Type B pancreatic cell (in vitro differentiated cells): ENCODE results near the gene LDLR. TPM values are rescaled to one million over a fixed set of nuclear protein-coding genes. Genes with fewer than 3 reads are reported as not detected.

ENCODE experiments used
- DNase-seq: peaks from one replicate; pipeline ENCODE4 v3.0.0; 2021; ENCODE audit warnings: mixed read lengths; ENCODE audit not compliant: unreplicated experiment; ENCODE audit errors: extremely low spot score
- H3K27ac Mint-ChIP-seq: 2 replicates; pipeline ENCODE4 v1.8.0; 2021; ENCODE audit warnings: mild to moderate bottlenecking, mixed read lengths
- H3K27me3 Mint-ChIP-seq: 2 replicates; pipeline ENCODE4 v1.8.0; 2021; ENCODE audit warnings: mixed read lengths
- H3K36me3 Mint-ChIP-seq: 2 replicates; pipeline ENCODE4 v1.8.0; 2021; ENCODE audit warnings: mixed read lengths
- H3K4me1 Mint-ChIP-seq: one replicate; pipeline ENCODE4 v1.8.0; 2021; ENCODE audit warnings: mixed read lengths; ENCODE audit not compliant: unreplicated experiment
- H3K4me3 Mint-ChIP-seq: 2 replicates; pipeline ENCODE4 v1.8.0; 2021; ENCODE audit warnings: mild to moderate bottlenecking, mixed read lengths
- H3K9me3 Mint-ChIP-seq: 2 replicates; pipeline ENCODE4 v1.8.0; 2021; ENCODE audit warnings: mixed read lengths
- CTCF ChIP-seq: fragments of 200-600 bp; sonication (generic); conservative IDR thresholded peaks from 2 replicates; pipeline ENCODE4 v1.5.0; 2021; ENCODE audit warnings: antibody characterized with exemption, mild to moderate bottlenecking
- microRNA-seq: library from miRNA; unstranded; fragments of <30 nt; microRNA quantifications from one replicate; pipeline ENCODE4, GENCODE V29; 2020
- total RNA-seq: library from RNA; stranded (reverse); gene quantifications from 2 replicates; pipeline ENCODE4 v1.2.1, GENCODE V29; 2021; ENCODE audit warnings: low replicate concordance

LDLR gene
- total RNA-seq, 1 donor from 2014 or later = 67.4 TPM

- H3K27ac Mint-ChIP-seq = no peak overlapping the region
- peaks cover 15% of the 10 kb centered on the region for H3K36me3 Mint-ChIP-seq
- TF ChIP-seq CTCF = no peak
- no peaks in the 10 kb centered on the region for H3K27me3 Mint-ChIP-seq
- no peak overlapping the region for H3K4me3 Mint-ChIP-seq
- no peak for DNase-seq
- H3K9me3 Mint-ChIP-seq = peaks cover 5% of the 10 kb centered on the region
- no peaks in the 10 kb centered on the region for H3K4me1 Mint-ChIP-seq
Measured at GRCh38 chr19:11181488-11181887, 92.2 kb downstream of the LDLR start.

Small RNA genes lying within 50 kb of the gene (microRNA-seq; reads per million reads assigned to microRNA genes)
- 2.2 reads per million for gene MIR6886

Other genes starting within 250 kb of the LDLR start
- gene C19orf38, start 241.0 kb upstream of the LDLR start, total RNA-seq = 0.45 and 1.1 TPM in 2 replicates
- 81.9 and 104 TPM in 2 replicates for gene CARM1, start 217.9 kb upstream of the LDLR start, total RNA-seq
- gene YIPF2, start 160.8 kb upstream of the LDLR start, total RNA-seq = 58.5 and 124 TPM in 2 replicates
- 31.8 and 33.7 TPM in 2 replicates for gene TIMM29, start 160.7 kb upstream of the LDLR start, total RNA-seq
- gene SMARCA4, start 128.4 kb upstream of the LDLR start, total RNA-seq = 182 and 244 TPM in 2 replicates
- 15.0 and 43.2 TPM in 2 replicates for gene SPC24, start 66.3 kb downstream of the LDLR start, total RNA-seq
- 17.6 and 55.3 TPM in 2 replicates for gene KANK2, start 108.1 kb downstream of the LDLR start, total RNA-seq
- not detected in 2 replicates for gene ANGPTL8, start 150.2 kb downstream of the LDLR start, total RNA-seq
- gene DOCK6, start 173.1 kb downstream of the LDLR start, total RNA-seq = 43.6 and 58.9 TPM in 2 replicates
- gene TSPAN16, start 206.7 kb downstream of the LDLR start, total RNA-seq = not detected in 2 replicates